Effector CD8-positive, alpha-beta T cell (primary cell): ENCODE results near the gene IGFBP4.
"Not testable (repeated sequence)": the region's sequence is repeated elsewhere in the genome, so short reads cannot be mapped to it uniquely, and the experiment has no call there.

ENCODE experiments used
- DNase-seq: peaks from one replicate; lab custom pipeline; 2025; lab: John Stamatoyannopoulos, UW
- total RNA-seq, 4 experiments: gene quantifications; one replicate each; lab custom pipeline; 2026; lab: John Stamatoyannopoulos, UW

Gene IGFBP4
- 1.3 to 2.3 (median 2.1) reads per million in 4 experiments for total RNA-seq

DNA sequence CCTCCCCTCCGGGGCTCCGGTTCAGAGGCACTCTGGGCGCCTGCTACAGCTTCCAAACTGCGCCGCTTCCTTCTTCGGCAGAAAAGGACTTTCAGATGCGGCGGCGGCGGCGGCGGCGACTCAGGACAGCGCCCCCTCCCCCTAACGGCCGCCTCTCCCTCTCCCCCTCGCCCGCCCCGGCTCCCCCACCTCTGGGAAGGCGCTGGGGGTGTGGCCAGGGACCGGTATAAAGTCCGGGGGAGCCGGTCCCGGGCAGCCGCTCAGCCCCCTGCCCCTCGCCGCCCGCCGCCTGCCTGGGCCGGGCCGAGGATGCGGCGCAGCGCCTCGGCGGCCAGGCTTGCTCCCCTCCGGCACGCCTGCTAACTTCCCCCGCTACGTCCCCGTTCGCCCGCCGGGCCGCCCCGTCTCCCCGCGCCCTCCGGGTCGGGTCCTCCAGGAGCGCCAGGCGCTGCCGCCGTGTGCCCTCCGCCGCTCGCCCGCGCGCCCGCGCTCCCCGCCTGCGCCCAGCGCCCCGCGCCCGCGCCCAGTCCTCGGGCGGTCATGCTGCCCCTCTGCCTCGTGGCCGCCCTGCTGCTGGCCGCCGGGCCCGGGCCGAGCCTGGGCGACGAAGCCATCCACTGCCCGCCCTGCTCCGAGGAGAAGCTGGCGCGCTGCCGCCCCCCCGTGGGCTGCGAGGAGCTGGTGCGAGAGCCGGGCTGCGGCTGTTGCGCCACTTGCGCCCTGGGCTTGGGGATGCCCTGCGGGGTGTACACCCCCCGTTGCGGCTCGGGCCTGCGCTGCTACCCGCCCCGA is at the start of gene IGFBP4:
TSS of gene IGFBP4 (plus strand) at position 255 of the 792 bp plus-strand sequence. CDS start at position 541, 286 bp downstream.
- peak; percentile 17 for DNase-seq

DNA sequence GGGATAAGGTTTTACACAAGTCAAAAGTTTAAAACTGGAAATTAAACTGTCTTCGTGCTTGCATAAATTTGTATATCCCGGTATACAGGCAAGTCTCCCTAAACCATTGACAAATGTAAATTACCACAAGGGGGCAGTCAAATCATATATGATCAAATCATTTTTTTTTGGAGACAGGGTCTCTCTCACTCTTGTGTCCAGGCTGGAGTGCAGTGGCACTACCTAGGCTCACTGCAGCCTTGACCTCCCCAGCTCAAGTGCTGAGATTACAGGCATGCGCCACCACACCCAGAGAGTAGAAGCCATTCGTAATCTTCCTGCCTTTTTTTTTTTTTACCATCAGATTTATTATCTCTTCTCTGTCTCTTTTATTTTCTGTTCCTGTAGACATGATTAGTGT is 44.1 kb upstream of the IGFBP4 start:
- DNase-seq = no peak

DNA sequence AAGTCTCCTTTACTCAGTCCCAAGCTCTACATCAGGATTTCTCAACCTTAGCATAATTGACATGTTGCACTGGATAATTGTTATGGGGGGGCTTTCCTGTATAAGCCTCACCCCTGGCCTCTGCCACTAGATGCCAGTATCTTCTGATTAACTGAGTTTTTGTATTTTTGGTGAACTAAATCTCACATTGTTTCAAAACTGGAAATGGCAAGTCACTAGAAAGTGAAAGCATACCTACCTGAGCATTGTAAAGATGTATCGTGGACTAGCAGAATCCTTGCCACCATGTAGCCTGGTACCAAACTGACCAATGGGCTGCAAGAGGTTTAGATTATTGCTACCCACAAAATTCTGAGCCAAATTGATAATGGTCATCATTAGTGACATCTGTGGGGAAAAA is 40.6 kb upstream of the IGFBP4 start:
- no peak for DNase-seq

DNA sequence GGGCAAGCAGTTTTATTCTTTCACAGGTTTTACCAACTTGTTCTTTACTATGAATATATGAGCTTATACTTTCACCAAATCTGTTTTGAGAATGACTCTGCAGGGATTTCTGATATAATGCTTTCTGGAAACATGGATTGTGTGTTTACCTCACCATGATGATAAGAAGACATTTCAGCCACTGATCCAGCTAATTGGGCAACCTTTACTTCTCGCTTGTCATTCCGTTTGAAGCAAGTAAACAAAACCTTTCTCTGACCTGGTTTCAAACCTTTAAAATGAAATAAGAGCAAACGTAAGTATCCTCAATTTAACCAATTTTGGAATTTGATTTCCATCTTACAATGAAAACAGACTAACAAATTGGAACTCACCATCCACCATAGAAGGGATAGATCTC is 39.2 kb upstream of the IGFBP4 start:
- DNase-seq = no peak

DNA sequence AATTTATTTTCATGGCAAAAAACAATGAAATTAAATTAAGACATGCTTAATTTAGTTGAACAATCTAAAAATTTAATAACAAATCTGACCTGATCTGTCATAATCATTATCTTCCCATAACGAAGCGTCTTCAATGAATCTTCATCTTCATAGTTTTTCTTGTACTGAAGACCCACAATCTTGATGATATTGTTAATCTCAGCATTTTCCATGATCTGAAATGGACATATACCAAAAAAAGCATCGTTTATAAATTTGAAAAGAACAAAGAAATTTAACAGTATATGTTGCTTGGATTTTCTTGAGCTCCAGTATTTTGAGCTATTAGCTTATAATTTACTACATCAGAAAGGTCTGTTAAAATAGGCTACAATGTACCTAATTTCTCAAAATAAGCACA is 35.8 kb upstream of the IGFBP4 start:
- no peak for DNase-seq

DNA sequence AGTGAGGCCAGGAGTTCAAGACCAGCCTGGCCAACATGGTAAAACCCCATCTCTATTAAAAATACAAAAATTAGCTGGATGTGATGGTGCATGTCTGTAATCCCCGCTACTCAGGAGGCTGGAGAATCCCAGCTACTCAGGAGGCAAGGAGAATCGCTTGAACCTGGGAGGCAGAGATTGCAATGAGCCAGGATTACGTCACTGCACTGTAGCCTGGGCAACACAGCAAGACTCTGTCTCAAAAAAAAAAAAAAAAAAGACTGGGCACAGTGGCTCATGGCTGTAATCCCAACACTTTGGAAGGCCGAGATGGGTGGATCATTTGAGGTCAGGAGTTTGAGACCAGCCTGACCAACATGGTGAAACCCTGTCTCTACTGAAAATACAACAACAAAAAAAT is 33.7 kb upstream of the IGFBP4 start:
- not testable (repeated sequence) for DNase-seq

DNA sequence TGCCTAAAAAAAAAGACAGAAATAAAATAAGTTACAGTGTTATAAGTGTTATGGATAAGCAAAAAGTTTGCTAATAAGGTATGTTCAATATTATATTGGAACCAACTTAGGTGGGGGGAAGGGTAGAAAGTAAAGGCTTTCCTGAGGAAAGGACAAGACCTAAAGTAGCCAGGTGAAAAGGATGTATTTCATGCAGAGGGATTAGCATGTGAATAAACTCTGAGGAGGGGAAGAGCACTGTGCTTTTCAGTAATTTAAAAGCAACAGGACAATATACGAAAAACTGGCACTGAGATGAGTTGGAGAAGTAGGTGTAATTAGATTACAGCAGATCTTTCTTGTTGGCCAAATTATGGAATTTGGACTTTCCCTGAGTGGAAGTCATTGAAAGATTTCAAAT is 33.2 kb upstream of the IGFBP4 start:
- no peak for DNase-seq

DNA sequence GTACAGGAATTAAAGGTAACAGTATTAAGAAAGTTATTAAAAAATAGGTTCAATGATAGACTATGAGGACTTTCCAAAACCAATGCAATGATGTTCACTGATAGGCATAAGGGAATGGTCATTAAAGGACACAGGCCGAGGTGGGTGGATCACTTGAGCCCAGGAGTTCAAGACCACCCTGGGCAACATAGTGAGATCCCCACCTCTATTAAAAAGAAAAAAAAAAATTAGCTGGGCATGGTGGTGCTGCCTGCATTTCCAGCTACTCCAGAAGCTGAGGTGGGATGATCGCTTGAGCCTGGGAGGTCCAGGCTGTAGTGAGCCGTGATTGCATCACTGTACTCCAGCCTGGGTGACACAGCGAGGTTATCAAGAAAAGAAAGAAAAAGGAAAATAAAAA is 31.4 kb upstream of the IGFBP4 start:
- DNase-seq = no peak

DNA sequence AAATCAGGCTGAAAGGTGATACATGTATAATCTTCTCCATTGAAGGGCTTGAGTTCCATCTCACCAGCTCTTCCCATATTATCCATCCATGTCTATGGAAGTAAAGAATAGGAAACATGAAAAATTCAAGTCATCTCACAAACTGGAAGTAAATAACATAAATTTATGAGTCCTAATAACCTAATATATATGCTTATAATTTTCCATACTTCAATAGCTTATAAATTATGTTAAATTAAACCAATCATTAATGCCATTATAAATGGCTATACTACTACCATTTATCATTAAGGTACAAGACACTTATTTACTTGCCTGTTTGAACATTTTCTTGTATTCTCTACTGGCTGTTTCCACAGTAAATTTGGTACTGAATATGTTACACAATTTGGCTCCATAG is 30.4 kb upstream of the IGFBP4 start:
- no peak for DNase-seq

DNA sequence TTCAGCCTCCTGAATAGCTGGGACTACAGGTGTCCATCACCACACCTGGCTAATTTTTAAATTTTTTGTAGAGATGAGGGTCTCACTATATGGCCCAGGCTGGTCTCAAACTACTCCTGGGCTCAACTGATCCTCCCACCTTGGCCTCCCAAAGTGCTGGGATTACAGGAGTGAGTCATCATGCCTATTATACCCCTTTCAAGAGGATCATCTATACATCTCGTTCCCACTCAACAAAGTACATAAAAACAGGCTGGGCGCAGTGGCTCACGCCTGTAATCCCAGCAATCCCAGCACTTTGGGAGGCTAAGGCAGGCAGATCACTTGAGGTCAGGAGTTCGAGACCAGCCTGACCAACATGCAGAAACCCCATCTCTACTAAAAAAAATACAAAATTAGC is 28.9 kb upstream of the IGFBP4 start:
- not testable (repeated sequence) for DNase-seq

DNA sequence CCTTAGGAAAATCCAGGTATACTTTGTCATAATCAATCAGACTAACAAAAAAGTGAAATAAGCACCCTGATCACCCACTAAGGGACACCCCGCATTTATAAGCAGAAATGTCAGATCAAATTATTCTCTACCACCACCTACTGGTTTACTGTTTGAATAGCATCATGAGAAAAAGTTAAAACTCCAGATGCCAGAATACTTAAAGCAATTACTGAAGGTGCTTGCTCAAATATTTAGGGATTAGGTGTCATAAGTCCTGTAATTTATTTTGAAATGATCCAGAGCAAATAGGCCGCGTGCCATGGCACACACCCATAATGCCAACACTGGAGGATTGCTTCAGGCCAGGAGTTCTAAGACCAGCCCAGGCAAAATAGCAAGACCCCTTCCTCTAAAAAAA is 27.9 kb upstream of the IGFBP4 start:
- DNase-seq = no peak

DNA sequence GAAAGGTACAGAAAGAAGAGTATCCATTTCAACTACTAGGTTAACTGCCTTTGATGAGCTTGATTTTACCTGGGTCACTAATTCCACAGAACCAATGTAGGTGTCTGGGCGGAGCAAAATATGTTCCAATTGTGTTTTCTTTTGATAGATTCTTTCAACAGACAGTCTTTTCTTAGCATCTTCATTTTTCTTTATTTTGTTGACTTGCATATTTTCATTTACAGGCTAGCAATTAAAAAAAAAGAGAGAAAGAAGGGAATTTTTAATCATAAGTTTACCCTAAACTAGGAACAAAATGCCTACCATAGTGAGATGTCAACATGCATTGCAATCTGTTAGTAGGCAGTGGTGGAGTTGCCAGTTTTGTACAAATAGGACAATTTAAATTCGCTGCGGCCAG is 26.6 kb upstream of the IGFBP4 start:
- no peak for DNase-seq

DNA sequence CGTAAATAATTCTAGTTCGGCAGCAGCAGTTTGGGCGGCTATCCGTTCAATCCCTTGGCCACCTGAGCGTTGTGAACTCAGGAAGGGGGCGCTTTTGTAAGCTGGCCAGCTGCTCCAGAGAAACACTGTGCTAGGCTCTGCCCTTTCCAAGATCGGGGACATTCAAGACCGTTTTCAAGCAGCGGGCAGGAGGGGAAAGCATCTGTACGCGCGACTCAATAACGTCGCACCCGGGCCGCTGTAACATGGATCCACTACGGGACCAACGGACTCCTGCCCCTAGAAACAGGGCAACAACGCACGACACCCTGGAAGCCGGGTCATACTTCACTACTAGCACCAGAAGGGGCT is 26.0 kb upstream of the IGFBP4 start:
- no peak for DNase-seq

DNA sequence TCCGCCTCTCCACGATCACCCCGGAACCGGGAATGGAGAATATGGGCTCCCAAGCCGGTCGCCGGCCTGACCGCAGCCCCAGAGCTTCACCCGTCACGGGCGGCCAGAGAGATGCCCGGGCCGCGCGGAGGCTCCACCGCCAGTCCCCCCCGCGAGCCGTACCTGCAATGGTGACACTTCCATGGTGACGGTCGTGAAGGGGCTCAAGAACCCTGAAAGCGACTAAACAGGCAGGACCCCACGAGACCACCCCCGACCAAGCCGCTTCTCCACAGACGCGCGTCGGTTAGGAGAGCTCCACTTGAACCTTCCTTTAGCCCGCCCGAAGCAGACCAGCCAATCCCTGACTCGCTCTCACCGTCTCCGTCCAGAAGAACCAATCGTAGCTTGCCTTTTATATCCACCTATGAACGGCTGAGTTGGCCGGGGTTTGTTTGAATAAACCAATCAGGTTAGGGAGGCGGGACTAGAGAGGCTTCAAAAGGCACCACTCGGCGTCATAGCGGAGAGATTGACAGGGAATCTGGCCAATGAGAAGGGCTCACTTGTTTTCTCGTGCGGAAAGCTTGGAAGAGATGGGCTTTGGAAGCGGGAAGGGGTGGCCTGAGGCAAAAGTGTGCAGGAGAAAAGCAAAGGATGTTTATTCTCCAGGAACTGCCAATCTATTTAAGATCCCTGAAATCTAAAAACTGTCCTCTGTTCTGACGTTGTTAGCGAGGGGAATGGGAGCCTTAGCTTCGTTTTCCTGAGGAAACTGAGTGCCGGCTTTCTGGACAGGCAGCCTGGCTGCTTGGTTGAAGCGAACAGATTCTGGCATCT is 25.4 kb upstream of the IGFBP4 start, which contains the start of gene TOP2A:
TSS of gene TOP2A (minus strand) at position 288 of the 819 bp plus-strand sequence. CDS start at position 183, 105 bp downstream.
- peak; percentile 95 for DNase-seq

DNA sequence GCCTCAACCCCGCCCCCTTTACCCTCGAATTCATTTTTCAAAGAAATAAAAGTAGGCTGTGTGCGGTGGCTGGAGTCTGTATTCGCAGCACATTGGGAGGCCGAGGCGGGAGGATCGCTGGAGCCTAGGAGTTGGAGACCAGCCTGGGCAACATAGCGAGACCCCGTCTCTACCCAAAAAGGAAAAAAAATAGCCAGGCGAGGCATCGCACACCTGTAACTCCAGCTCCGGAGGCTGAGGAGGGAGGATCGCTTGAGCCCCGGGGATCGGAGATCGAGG is 24.9 kb upstream of the IGFBP4 start:
- no peak for DNase-seq

DNA sequence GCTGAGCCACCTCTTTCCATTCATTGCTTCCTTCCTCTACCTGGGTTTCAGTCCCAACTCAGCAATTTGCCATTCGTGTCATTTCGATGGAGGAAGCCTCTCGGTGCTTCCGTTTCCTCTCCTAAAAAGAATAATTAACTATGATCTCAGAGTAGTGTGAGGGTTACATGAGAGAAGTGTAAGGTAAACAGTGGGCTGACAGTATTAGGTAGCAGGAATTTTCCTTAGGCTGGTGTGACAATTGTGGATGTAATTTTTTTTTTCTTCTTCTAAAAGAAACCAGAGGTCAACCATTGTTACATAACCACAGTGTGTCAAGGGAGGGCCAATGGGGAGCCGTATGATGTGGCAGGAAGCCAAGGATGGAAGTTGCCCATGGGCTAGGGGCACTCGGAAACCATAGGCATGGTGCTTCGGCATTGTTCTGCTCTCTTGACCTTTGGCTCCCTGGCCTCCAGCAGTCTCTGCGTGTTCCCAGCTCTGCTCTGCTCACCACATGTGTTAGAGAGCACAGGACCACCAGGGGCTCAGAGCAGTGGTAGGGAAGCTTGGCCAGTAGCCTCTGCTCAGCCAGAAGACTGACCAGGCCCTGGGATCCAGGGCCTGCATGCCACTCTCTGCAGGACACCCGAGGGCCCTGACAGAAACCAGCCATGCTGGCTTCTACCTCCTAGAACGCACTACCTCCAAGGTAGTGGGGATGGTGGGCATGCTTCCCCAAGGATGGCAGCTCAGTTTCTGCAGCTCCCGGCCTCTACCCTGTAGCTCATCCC is 23.5 kb upstream of the IGFBP4 start:
- DNase-seq = no peak

DNA sequence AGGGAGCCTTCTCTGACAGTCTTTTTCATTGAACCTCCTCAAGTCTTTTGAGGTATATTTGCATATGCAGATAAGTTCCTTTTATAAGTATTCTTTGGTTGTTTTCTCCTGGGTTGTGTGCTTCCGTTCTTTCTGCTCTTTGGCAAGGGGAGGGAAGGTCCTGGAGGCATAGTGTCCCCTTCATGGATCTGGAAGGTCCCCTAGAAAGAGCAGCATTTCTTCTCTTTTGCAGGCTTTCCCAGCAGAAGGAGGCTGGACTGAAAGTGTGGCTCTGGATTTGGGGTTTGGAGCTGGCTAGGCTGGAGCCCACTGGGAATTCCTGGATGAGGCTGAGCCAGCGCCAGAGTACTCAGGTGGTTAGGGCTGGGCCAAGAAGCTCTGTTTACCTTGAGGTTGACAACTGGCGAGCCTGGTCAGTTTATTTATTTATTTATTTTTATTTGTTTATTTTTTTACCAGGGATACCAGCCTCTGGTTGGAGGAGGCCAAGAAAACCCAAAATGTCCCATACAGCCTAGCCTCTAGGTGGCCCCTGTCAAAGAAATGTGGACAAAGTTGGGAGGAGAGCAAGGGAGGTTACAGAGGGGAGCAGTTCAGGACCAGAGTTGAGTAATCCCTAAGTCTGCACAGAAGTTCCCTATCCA is 20.1 kb upstream of the IGFBP4 start:
- no peak for DNase-seq

DNA sequence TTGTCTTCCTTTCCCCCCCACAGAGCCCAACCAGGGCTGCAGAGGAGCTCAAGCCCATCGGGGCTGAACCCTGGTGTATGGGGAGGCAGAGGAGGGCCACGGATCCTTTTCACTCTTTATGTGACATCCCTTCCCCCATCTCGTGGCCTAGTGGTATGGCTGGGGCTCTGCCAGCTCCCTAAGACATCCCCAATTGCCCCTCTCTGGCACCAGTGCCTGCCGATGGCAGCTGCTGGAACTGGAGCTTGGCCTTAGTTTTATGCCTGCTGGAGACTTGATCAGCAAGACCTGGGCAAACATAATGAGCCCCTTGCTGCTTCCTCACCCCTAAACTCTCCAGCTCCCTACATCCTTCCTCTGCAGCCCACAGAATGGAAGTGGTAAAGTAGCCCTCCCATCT is 17.5 kb upstream of the IGFBP4 start:
- no peak for DNase-seq

DNA sequence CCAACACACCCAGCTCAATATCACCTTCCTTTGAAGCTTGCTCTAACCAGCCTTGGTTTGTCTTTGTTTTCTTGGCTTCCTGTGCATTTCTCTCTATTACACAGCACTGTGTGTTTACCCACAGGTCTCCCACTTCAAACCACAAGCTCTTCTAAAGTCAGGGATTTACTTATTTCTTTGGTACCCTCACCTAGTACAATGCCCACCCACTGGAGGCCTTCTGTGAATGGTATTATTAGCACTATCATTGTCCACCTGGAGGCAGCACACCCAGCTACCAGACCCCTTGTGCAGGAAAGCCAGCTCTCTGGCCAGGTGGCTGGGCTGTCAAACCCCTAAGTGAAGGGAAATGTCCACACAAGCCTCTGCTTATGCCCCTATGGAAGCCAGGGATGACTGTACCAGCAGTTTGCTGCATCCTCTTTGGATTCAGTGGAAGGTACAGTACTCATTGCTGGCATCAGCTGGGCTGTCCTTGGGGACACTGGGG is 16.2 kb upstream of the IGFBP4 start:
- DNase-seq = no peak

DNA sequence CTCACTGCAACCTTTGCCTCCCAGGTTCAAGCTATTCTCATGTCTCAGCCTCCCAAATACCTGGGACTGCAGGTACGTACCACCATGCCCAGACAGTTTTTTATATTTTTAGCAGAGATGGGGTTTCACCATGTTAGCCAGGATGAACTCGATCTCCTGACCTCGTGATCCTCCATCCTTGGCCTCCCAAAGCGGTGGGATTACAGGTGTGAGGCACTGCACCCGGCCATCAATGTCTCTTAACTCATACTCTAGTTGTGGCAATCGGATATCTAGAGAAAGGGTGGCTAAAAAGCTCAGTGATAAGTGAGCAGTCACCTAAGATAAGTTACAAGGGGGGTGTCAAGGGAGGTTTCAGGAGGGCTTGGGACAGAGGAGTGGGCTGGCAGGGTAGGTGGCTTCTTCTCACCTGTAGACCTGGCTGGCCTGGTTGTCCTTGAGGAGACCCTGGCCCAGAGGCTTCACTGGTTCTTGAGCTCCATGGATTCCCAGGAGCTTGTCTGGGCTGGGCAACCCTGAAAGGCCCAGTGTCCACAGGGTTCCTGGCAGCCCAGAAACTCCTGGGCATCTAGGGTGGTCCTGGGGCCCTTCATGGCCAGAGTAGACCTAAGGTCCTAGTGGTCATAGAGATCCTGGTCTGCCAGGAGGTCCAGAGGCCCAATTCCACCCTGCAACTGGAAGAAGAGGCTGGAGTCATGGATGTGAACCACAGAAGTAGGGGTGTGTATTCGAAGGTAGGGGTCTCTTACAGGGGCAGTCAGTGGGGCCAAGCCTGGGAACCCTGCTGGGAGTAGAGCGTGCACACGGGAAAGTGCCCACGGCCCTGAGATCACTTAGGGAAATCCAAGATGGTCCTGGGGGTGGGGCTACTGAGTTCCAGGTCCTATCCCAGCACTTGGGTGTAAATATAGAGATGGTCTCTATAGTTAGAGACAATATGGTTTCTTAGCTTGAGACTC is 12.7 kb upstream of the IGFBP4 start:
- no peak for DNase-seq

DNA sequence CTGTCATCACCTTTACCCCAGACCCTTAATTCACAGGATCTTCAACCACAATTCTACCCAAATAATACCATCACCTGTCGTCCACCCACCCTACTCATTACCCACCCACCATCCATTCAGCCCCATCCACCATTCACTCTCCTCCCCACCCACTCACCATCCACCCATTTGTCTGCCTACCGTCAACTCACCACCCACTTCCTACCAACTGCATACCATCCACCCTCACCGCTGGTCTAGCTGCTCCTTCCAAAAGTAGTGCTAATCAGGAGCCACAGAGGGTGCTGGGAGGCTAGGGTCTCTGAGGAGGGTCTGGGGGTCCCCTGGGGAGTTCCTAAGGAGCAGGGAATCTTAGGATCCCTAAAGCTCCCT is 12.0 kb upstream of the IGFBP4 start:
- DNase-seq = no peak
